MCF 10A (cell line): ENCODE measurements around the gene CCNL2. TPM values are rescaled to one million over a fixed set of nuclear protein-coding genes. Genes with fewer than 3 reads are reported as not detected.
"Not testable (repeated sequence)": the region's sequence is repeated elsewhere in the genome, so short reads cannot be mapped to it uniquely, and the experiment has no call there.

Experiments used
- BruUV-seq: library from RNA; stranded (reverse); fragments of 400-500 nt; replicated peaks from 2 replicates; lab custom pipeline; 2021; lab: Mats Ljungman, UMichigan
- CTCF ChIA-PET: fragments of 300-600 bp; sonication (Branson Sonifier 250); formaldehyde crosslinking; extraction: SDS; loops from one replicate; lab custom pipeline; 2021; ENCODE audit warnings: antibody characterized with exemption, inconsistent platforms; lab: Yijun Ruan, JAX
- POLR2A ChIA-PET: fragments of 300-600, 350-650 bp; sonication (Branson Sonifier 250); formaldehyde crosslinking; extraction: SDS; loops from one replicate; lab custom pipeline; 2020; ENCODE audit warnings: antibody characterized with exemption, inconsistent platforms; lab: Yijun Ruan, JAX
- DNase-seq: peaks from one replicate; pipeline ENCODE4 v3.0.0-alpha.2; 2018; ENCODE audit not compliant: unreplicated experiment
- H3K27ac Mint-ChIP-seq: one replicate; pipeline ENCODE4 v1.8.0; 2022; ENCODE audit warnings: mild to moderate bottlenecking, low read depth, mixed read lengths; ENCODE audit not compliant: unreplicated experiment
- H3K27me3 Mint-ChIP-seq: one replicate; pipeline ENCODE4 v1.8.0; 2022; ENCODE audit warnings: mixed read lengths; ENCODE audit not compliant: insufficient read depth, unreplicated experiment
- H3K36me3 Mint-ChIP-seq: one replicate; pipeline ENCODE4 v1.8.0; 2022; ENCODE audit warnings: mild to moderate bottlenecking, moderate library complexity, mixed read lengths; ENCODE audit not compliant: insufficient read depth, unreplicated experiment
- H3K4me1 Mint-ChIP-seq: one replicate; pipeline ENCODE4 v1.8.0; 2022; ENCODE audit warnings: mixed read lengths; ENCODE audit not compliant: insufficient read depth, unreplicated experiment
- H3K4me3 Mint-ChIP-seq: one replicate; pipeline ENCODE4 v1.8.0; 2022; ENCODE audit warnings: mild to moderate bottlenecking, moderate library complexity, mixed read lengths; ENCODE audit not compliant: unreplicated experiment
- H3K9me3 Mint-ChIP-seq: one replicate; pipeline ENCODE4 v1.8.0; 2022; ENCODE audit warnings: mixed read lengths; ENCODE audit not compliant: unreplicated experiment
- intact Hi-C: fragments of 100-400 bp; cut with micrococcal nuclease; formaldehyde crosslinking; loops from 2 replicates; pipeline ENCODE4 v1.14.1; 2022
- total RNA-seq: library from RNA; stranded (reverse); gene quantifications from 2 replicates; pipeline ENCODE4 v1.2.3, GENCODE V29; 2022
- TF ChIP-seq, protein P1 (sequence below): fragments of 200-600 bp; IDR thresholded peaks from one replicate; pipeline ENCODE4 v1.8.0; 2022; ENCODE audit warnings: antibody characterized with exemption, mild to moderate bottlenecking; ENCODE audit not compliant: unreplicated experiment

Gene CCNL2
- total RNA-seq, 1 experiment from 2014 or later: 248 TPM

DNA sequence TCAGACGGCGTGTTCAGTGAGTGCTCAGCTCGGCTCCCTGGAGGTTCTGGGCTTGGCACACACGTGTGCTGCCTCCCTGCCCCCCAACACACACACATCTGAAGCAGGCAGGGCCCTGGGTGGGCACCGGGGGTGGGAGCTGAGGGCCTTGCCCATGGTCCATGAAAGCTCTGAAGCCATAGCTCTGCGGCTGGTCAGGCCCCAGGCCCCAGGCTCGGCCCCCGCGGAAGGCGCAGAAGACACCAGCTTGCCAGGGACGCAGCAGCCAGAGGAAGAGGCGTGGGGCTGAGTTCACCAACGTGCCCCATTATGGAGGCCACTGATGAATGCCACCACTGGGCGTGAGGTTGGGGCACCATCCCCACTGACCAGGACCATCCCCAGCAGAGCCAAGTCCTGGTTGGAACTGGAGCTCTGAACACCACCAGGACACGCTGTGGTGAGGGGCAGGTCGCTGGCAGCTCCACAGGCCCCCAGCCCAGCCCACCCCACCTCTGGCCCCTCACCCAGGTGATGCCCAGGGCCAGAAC, 28.3 kb downstream of the CCNL2 start:
- no peaks in the 10 kb centered on the region for H3K9me3 Mint-ChIP-seq
- DNase-seq: no peak
- H3K4me1 Mint-ChIP-seq: no peaks in the 10 kb centered on the region
- CTCF ChIA-PET: interaction anchor here (0.6 to 1.9 kb wide), 7 partner anchors 17 to 248 kb away, joined by 3 to 9 read pairs (median 4); no protein-coding TSS in a partner anchor
- no peak overlapping the region for H3K4me3 Mint-ChIP-seq
- POLR2A ChIA-PET: interaction anchor here (0.6 to 1.6 kb wide), 5 partner anchors 18 to 277 kb away, joined by 4 to 6 read pairs (median 5); no protein-coding TSS in a partner anchor
- TF ChIP-seq, protein P1, sequence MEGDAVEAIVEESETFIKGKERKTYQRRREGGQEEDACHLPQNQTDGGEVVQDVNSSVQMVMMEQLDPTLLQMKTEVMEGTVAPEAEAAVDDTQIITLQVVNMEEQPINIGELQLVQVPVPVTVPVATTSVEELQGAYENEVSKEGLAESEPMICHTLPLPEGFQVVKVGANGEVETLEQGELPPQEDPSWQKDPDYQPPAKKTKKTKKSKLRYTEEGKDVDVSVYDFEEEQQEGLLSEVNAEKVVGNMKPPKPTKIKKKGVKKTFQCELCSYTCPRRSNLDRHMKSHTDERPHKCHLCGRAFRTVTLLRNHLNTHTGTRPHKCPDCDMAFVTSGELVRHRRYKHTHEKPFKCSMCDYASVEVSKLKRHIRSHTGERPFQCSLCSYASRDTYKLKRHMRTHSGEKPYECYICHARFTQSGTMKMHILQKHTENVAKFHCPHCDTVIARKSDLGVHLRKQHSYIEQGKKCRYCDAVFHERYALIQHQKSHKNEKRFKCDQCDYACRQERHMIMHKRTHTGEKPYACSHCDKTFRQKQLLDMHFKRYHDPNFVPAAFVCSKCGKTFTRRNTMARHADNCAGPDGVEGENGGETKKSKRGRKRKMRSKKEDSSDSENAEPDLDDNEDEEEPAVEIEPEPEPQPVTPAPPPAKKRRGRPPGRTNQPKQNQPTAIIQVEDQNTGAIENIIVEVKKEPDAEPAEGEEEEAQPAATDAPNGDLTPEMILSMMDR: no peak
- no peak overlapping the region for H3K27ac Mint-ChIP-seq
- peaks cover 25% of the 10 kb centered on the region for H3K36me3 Mint-ChIP-seq
- H3K27me3 Mint-ChIP-seq: no peaks in the 10 kb centered on the region
- intact Hi-C loops: loop anchor here (10.0 kb wide), 1 partner anchor 134 kb away; no protein-coding TSS in a partner anchor
- no TSS peak for BruUV-seq

GRCh38 chr1:1370094-1370493, 29.0 kb downstream of the CCNL2 start:
- not testable (repeated sequence) for H3K27me3 Mint-ChIP-seq, H3K9me3 Mint-ChIP-seq, BruUV-seq, H3K4me3 Mint-ChIP-seq, H3K4me1 Mint-ChIP-seq, DNase-seq, H3K27ac Mint-ChIP-seq
- H3K36me3 Mint-ChIP-seq: peaks cover 21% of the 10 kb centered on the region
- CTCF ChIA-PET: interaction anchor here (0.6 to 0.7 kb wide), 2 partner anchors 80 to 147 kb away, joined by 3 to 4 read pairs; no protein-coding TSS in a partner anchor
- POLR2A ChIA-PET: interaction anchor here (0.6 to 1.6 kb wide), 3 partner anchors 18 to 276 kb away, joined by 4 to 6 read pairs (median 5); no protein-coding TSS in a partner anchor
- intact Hi-C loops: loop anchor here (10.0 kb wide), 1 partner anchor 135 kb away; no protein-coding TSS in a partner anchor

- H3K27me3 Mint-ChIP-seq: no peaks in the 10 kb centered on the region
- no peak overlapping the region for H3K4me3 Mint-ChIP-seq
- intact Hi-C loops: no loop called here
- TF ChIP-seq, protein P1: no peak
- POLR2A ChIA-PET: no interaction called here
- no peaks in the 10 kb centered on the region for H3K9me3 Mint-ChIP-seq
- CTCF ChIA-PET: no interaction called here
- H3K36me3 Mint-ChIP-seq: peaks cover 8% of the 10 kb centered on the region
- no peak overlapping the region for H3K27ac Mint-ChIP-seq
- no peak for DNase-seq
- H3K4me1 Mint-ChIP-seq: no peaks in the 10 kb centered on the region
- no TSS peak for BruUV-seq
Observed at GRCh38 chr1:1367315-1367714, 31.8 kb downstream of the CCNL2 start.

DNA sequence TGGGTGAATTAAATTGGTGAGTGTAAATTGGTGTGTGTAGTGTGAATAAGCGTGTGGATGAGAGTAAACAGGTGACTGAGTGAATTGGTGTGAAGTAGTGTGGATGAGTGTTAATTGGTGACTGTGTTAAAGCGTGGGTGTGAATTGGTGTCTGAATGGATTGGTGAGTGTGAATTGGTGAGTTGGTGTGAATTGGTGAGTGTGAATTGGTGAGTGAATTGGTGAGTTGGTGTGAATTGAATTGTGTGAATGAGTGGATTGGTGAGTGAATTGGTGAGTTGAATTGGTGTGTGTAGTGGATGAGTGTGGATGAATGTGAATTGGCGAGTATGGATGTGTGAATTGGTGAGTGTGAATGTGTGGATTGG, 32.5 kb downstream of the CCNL2 start:
- Mint-ChIP-seq H3K27ac (no peak overlapping the region), H3K9me3 (no peaks in the 10 kb centered on the region), H3K36me3 (peaks cover 8% of the 10 kb centered on the region), H3K4me1 (no peaks in the 10 kb centered on the region), H3K27me3 (no peaks in the 10 kb centered on the region), H3K4me3 (no peak overlapping the region)
- TF ChIP-seq, protein P1: no peak
- DNase-seq: no peak
- no TSS peak for BruUV-seq
- ChIA-PET CTCF (no interaction called here), POLR2A (no interaction called here)
- intact Hi-C loops: no loop called here
